ENCODE results near the gene FRYL.

DNA sequence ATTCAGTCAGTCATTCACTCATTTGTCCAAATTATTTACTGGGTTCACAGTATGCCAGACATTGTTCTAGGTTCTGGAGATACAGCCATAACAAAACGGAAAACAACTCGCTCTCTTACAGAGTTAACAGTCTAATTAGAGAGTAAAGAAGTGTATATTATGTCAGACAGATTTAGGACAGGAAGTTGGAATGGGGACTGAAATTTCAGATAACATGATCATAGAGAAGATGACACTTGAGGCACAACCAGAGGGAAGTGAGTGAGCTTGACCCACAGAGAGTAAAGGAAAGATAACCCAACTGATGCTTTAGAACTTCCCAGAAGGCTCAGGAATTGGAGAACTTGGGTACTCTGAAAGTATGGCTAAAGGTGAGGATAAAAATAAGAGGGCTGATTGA, 150.6 kb downstream of the FRYL start:
- TF ChIP-seq POLR2A (IDR thresholded peaks at IDR 0.05; ENCODE audit: borderline replicate concordance, extremely low read depth, insufficient read depth, insufficient read length): no peak
- TF ChIP-seq, protein P1, sequence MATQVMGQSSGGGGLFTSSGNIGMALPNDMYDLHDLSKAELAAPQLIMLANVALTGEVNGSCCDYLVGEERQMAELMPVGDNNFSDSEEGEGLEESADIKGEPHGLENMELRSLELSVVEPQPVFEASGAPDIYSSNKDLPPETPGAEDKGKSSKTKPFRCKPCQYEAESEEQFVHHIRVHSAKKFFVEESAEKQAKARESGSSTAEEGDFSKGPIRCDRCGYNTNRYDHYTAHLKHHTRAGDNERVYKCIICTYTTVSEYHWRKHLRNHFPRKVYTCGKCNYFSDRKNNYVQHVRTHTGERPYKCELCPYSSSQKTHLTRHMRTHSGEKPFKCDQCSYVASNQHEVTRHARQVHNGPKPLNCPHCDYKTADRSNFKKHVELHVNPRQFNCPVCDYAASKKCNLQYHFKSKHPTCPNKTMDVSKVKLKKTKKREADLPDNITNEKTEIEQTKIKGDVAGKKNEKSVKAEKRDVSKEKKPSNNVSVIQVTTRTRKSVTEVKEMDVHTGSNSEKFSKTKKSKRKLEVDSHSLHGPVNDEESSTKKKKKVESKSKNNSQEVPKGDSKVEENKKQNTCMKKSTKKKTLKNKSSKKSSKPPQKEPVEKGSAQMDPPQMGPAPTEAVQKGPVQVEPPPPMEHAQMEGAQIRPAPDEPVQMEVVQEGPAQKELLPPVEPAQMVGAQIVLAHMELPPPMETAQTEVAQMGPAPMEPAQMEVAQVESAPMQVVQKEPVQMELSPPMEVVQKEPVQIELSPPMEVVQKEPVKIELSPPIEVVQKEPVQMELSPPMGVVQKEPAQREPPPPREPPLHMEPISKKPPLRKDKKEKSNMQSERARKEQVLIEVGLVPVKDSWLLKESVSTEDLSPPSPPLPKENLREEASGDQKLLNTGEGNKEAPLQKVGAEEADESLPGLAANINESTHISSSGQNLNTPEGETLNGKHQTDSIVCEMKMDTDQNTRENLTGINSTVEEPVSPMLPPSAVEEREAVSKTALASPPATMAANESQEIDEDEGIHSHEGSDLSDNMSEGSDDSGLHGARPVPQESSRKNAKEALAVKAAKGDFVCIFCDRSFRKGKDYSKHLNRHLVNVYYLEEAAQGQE (IDR thresholded peaks at IDR 0.05; ENCODE audit: low read depth): no peak

Measured in HCT116 (cell line).